Measurements from ENCODE around the gene TBC1D22B. TPM values are rescaled to one million over a fixed set of nuclear protein-coding genes. Genes with fewer than 3 reads are reported as not detected.

The TBC1D22B gene
- polyA plus RNA-seq, 3 donors = 3.9 to 5.0 (median 4.9) TPM

DNA sequence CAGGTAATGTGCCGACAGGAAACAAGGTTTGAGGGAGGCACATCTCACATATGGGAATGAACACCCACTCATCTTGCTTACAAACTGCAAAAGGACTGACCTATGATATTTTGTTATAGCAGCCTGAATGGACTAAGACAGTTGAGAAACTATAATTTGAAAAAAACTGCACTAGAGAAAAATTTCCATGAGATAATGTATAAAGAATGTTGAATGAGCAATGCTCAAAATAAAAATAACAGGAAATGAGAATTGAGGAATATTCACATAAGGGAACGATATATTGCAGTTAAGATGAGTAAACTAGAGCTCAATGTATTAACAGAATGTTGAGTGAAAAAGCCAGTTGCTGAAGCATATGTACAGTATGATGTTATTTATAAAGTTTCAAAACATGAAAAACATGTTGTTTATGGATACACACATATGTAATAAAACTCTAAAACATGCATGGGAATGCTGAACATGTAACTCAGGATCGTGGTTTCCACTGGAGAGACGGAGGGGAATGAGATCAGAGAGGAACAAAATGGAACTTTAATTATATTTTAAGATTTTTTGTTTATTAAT, 6.3 kb upstream of the TBC1D22B start:
- H3K36me3 ChIP-seq (replicated peaks in 1 of 2; ENCODE audit: control insufficient read depth in 1 of 2, insufficient read depth in 2 of 2, low read length in 2 of 2) = no peaks in the 10 kb centered on the region
- H3K27ac ChIP-seq (ENCODE audit: low read depth in 1 of 2, low read length in 2 of 2) = no peak overlapping the region
- no peak overlapping the region for H3K4me3 Mint-ChIP-seq
- intact Hi-C loops (cut with micrococcal nuclease) = no loop called here
- no peak for DNase-seq
- H3K4me1 Mint-ChIP-seq = peaks cover 4% of the 10 kb centered on the region
- H3K36me3 Mint-ChIP-seq = no peaks in the 10 kb centered on the region
- 0% methylated on average over 1 of the region's 4 CpGs for WGBS (ENCODE audit: insufficient coverage)
- H3K79me2 ChIP-seq (ENCODE audit: insufficient read depth, low read length) = no peaks in the 10 kb centered on the region
- no peaks in the 10 kb centered on the region for H3K4me1 ChIP-seq (ENCODE audit: control insufficient read depth in 1 of 2, insufficient read depth in 2 of 2, low read length in 2 of 2)
- no peaks in the 10 kb centered on the region for H4K20me1 ChIP-seq (ENCODE audit: insufficient read depth, low read length)
- TF ChIP-seq, protein P1, sequence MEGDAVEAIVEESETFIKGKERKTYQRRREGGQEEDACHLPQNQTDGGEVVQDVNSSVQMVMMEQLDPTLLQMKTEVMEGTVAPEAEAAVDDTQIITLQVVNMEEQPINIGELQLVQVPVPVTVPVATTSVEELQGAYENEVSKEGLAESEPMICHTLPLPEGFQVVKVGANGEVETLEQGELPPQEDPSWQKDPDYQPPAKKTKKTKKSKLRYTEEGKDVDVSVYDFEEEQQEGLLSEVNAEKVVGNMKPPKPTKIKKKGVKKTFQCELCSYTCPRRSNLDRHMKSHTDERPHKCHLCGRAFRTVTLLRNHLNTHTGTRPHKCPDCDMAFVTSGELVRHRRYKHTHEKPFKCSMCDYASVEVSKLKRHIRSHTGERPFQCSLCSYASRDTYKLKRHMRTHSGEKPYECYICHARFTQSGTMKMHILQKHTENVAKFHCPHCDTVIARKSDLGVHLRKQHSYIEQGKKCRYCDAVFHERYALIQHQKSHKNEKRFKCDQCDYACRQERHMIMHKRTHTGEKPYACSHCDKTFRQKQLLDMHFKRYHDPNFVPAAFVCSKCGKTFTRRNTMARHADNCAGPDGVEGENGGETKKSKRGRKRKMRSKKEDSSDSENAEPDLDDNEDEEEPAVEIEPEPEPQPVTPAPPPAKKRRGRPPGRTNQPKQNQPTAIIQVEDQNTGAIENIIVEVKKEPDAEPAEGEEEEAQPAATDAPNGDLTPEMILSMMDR (IDR thresholded peaks at IDR 0.05) = no peak
- no peak overlapping the region for H2AFZ ChIP-seq (ENCODE audit: insufficient read depth, low read depth, low read length, poor library complexity, severe bottlenecking)
- H3K27me3 Mint-ChIP-seq (ENCODE audit: low read depth in 3 of 3) = peaks cover 0 to 3% (median 1%) of the 10 kb centered on the region in 3 donors
- H3K9ac ChIP-seq (ENCODE audit: insufficient read depth, low read length, poor library complexity, severe bottlenecking) = no peak overlapping the region
- H3K27me3 ChIP-seq (ENCODE audit: control insufficient read depth in 2 of 2, insufficient read depth in 2 of 2, low read length in 2 of 2) = no peaks in the 10 kb centered on the region
- H3K4me2 ChIP-seq (replicated peaks; ENCODE audit: extremely low read depth, low read length, poor library complexity, severe bottlenecking) = no peak overlapping the region
- peaks cover 0 to 1% (median 0%) of the 10 kb centered on the region in 7 donors for H3K9me3 Mint-ChIP-seq
- no peaks in the 10 kb centered on the region for H3K9me3 ChIP-seq (replicated peaks in 1 of 2; ENCODE audit: control insufficient read depth in 1 of 2, insufficient read depth in 1 of 2, low read length in 2 of 2)
- H3K4me3 ChIP-seq (replicated peaks in 1 of 3; ENCODE audit: low read depth in 2 of 3, low read length in 3 of 3) = no peak overlapping the region
- H3K27ac Mint-ChIP-seq = no peak overlapping the region

DNA sequence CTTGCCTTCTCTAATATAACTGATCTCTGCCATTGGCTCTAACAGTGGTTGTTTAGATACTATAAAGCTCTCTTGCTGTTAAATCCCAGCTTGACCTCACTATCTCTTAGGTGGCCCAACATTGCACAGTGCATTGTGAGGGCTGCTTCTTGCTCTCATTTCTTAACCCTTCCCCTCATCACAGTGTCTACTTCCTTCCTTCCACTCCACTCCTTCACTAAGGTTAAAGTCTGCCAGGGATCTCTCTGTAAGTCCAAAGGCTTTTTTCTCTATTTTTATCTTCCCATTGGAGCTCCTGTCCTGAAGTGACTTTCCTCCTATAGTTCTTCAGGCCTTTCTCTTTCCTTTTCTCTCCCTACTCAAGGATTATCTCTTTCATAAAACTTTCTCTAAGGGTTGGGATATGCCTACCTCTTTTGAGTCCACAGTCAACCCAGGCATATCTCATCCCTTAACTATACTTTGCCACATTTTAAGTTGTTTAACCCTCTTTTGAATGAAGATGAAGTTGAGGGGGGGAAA, 4.0 kb upstream of the TBC1D22B start:
- Histone ChIP-seq H4K20me1 (ENCODE audit: insufficient read depth, low read length) (no peaks in the 10 kb centered on the region), H3K4me3 (replicated peaks in 1 of 3; ENCODE audit: low read depth in 2 of 3, low read length in 3 of 3) (no peak overlapping the region), H2AFZ (ENCODE audit: insufficient read depth, low read depth, low read length, poor library complexity, severe bottlenecking) (no peak overlapping the region), H3K9me3 (replicated peaks in 1 of 2; ENCODE audit: control insufficient read depth in 1 of 2, insufficient read depth in 1 of 2, low read length in 2 of 2) (no peaks in the 10 kb centered on the region), H3K4me1 (ENCODE audit: control insufficient read depth in 1 of 2, insufficient read depth in 2 of 2, low read length in 2 of 2) (peaks cover 15 to 18% of the 10 kb centered on the region in 2 donors), H3K36me3 (replicated peaks in 1 of 2; ENCODE audit: control insufficient read depth in 1 of 2, insufficient read depth in 2 of 2, low read length in 2 of 2) (no peaks in the 10 kb centered on the region), H3K79me2 (ENCODE audit: insufficient read depth, low read length) (peaks cover 10% of the 10 kb centered on the region), H3K27ac (ENCODE audit: low read depth in 1 of 2, low read length in 2 of 2) (no peak overlapping the region), H3K4me2 (replicated peaks; ENCODE audit: extremely low read depth, low read length, poor library complexity, severe bottlenecking) (no peak overlapping the region), H3K27me3 (ENCODE audit: control insufficient read depth in 2 of 2, insufficient read depth in 2 of 2, low read length in 2 of 2) (no peaks in the 10 kb centered on the region), H3K9ac (ENCODE audit: insufficient read depth, low read length, poor library complexity, severe bottlenecking) (no peak overlapping the region)
- intact Hi-C loops (cut with micrococcal nuclease) = no loop called here
- no peak overlapping the region for H3K27ac Mint-ChIP-seq
- no peaks in the 10 kb centered on the region for H3K9me3 Mint-ChIP-seq
- peaks cover 18% of the 10 kb centered on the region for H3K4me1 Mint-ChIP-seq
- TF ChIP-seq, protein P1 (IDR thresholded peaks at IDR 0.05) = no peak
- peaks cover 0 to 1% (median 1%) of the 10 kb centered on the region in 3 donors for H3K27me3 Mint-ChIP-seq (ENCODE audit: low read depth in 3 of 3)
- H3K36me3 Mint-ChIP-seq = no peaks in the 10 kb centered on the region
- DNase-seq = no peak
- no peak overlapping the region for H3K4me3 Mint-ChIP-seq
